Measurements from ENCODE around the gene BRME1.

The BRME1 gene

DNA sequence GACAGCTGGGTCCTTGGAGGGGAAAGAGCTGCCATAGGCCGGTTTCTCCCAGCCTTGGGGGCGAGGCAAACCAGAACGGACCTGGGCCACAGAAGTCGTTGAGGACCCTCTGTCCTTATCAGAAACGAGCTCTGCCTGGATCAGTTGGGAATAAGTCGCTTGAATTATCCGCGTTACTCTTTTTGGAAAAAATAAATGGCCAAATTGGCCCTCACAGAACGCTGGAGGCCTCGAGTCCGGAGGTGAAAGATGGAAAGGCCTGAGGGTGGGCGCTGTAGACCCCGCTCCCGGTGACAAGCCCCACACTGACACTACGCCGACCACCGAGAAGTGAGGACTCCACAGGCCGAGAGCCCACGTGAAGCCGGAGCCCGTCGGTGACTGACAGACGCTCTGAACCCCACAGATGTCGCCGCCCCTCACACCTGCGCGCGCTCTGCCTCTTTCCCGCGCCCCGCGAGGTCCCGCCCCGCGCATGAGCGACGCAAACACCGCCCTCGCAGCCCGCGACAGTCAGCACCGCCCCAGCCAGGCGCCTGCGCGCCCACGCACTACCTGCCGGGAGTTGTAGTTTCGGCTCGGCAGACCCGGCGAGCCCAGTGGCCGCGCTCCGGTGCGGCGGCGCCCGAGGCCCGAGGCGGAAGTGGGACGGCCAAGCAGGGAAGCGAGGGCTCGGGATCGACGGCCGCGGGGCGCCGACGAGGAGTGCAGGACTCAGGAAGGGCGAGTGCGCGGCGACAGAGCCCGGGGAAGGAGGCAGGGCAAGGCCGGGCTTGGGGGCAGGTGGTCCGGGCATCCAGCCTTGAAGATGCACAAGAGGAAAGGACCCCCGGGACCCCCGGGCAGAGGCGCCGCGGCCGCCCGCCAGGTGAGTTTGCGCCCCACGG lies at the start of gene BRME1, which contains the start of gene CC2D1A:
TSS of gene BRME1 (minus strand) at position 484 of the 887 bp plus-strand sequence. CDS start 1,225 bp downstream, outside the sequence.
TSS of gene CC2D1A (plus strand) at position 568 of the 887 bp plus-strand sequence. CDS start at position 809, 241 bp downstream.
- DNase-seq: peak; percentile 92

DNA sequence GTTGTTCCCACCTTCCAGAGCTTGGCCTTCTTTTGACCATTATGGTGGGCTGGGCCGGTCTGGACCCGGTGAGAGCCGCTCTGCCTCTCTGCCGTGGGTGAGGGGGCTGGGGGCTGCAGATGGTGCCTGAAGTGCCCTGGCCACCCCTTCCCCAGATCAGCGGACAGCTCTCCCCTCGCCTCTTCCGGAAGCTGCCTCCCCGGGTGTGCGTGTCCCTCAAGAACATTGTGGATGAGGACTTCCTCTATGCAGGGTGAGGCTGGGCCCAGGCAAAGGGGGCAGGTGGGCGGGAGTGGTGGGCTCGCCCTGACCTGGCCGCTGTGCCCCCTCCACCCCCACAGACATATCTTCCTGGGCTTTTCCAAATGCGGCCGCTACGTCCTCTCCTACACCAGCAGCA lies 48.3 kb upstream of the BRME1 start:
- DNase-seq: no peak

DNA sequence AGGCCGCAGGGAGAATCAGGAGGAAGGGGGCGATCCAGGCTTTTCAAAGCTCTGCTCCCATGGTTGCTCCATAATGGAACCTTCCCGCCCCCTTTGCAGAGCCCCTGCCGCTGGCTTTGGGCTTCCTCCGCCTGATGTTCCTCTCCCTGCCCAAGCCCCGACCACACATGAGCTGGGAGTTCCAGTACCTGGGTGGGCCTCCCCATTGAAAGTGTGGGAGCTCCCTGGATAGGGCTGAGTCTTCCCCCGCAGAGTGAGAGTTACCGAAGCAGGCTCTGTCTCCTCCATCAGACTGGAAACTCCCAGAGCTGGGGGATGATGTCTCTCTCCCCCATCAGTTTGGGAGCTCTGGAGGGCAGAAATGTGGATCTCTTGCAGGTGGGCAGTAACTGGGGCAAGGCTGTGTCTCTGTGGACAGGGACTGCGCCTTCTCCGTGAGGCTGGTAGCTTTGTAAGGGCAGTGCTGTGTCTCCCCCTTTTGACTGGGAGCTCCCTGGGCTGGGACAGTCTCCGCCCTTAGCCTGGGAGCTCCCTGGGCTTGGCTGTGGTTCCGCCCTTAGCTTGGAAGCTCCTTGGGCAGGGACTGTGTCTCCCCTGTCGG lies 47.1 kb upstream of the BRME1 start:
- DNase-seq: no peak

DNA sequence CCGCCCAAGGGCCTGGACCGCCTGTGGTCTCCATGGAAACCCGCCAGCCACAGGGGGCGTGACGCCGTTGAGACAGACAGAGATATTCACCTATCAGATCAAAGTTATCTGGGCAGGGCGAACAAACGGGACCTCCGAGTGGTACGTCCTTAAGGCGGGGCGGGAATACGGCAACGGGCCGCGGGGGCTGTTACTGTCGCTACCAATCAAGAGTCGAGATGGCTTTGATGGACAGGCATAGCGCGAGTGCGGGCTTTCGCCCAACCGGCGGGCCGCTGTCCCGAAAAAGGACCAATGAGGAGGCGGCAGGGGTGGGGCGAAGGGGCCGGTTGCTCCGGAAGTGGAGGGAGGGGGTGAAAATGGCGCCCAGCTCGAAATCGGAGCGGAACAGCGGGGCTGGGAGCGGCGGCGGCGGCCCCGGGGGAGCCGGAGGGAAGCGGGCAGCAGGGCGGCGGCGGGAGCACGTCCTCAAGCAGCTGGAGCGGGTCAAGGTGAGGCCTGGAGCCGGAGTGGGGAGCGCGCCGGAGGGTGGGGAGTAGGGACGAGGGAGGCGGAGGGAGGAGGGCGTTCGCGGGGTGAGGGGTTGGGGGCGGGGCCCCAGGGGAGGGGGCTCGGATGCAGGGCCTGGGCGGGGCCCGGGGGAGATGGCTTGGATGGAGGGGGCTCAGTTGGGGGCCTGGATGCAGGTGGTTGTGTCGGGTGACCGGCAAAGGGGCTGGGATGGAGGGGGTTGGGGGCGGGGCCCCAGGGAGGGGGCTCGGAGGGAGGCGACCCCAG lies 46.4 kb upstream of the BRME1 start, which contains the start of gene DCAF15:
TSS of gene DCAF15 (plus strand) at position 356 of the 777 bp plus-strand sequence. CDS start at position 360, 4 bp downstream.
- peak; percentile 99 for DNase-seq

DNA sequence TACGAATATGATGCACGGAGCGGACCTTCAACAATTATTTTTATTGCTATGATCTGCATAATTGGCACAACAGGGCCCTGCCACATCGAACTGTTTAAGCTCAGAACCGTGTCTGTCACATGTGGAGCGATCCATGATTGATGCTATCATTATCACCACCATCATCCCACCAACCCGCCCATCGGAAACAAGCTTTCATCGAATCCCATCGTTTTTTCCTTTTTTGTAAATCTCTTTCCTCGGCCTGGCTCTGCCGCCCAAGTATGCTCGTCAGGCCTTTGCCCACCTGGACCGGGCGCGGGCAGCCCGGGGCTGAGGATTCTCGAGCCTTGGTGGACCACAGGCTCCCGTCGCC lies 45.9 kb upstream of the BRME1 start:
- DNase-seq: peak; percentile 68

DNA sequence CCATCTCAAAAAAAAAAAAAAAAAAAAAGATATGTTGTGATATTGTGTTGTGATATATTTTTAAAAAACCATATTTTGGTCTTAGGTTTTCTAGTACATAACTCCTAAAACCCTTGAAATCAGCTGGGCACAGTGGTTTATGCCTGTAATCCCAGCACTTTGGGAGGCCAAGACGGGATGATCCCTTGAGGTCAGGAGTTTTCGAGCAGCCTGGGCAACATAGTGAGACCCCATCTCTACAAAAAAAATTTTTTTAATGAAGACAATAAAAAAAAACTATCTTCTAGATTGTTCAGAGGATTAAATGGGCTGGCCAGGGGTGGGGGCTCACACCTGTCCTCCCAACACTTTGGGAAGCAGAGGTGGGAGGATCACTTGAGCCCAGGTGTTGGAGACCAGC lies 45.1 kb upstream of the BRME1 start:
- no peak for DNase-seq

DNA sequence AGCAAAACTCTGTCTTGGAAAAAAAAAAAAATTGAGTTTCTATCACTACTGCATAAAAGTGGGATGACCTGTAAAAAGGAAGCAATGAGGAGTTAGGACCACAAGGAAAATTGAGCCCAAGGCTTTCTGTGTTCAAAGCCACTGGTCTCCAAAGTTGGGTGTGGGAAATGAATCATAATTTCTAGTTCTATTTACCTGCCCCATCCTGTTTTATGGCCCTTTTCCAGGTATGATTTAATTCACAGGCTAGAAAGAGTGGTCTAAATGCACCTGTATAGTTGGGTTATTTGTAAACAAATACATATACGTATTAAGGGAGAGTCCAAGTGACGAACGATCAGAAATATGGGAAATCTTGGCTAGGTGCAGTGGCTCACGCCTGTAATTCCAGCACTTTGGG lies 40.5 kb upstream of the BRME1 start:
- DNase-seq: no peak

DNA sequence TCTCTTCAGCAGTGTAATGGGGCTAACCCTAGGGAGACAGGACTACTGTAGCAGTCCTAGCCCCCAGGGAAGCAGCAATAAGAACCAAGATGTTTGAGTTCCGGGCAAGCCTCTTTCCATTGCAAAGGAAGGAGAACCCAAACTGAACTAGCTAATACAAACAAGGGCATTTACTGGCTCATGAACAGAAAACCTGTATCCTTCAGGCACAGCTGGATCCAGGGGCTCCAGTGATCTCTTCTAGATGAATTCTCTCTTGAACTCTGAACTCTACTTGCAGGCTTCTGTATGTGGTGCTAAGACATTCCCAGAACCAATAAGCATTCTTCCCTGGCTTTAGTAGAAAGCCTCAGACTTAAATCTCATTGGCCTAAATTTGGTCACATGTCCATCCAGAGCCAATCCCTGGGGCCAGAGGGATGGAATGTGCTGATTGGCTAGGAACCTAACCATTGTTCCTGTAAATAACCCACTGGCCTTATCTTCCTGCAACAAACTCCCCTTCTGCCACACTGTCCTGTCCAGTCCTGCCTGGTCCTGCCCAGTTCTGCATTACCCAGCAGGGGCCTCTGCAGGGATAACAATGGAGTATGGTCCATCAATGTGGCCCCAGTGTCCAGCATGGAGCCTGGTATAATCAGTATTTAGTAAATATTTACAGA lies 36.2 kb upstream of the BRME1 start:
- no peak for DNase-seq

DNA sequence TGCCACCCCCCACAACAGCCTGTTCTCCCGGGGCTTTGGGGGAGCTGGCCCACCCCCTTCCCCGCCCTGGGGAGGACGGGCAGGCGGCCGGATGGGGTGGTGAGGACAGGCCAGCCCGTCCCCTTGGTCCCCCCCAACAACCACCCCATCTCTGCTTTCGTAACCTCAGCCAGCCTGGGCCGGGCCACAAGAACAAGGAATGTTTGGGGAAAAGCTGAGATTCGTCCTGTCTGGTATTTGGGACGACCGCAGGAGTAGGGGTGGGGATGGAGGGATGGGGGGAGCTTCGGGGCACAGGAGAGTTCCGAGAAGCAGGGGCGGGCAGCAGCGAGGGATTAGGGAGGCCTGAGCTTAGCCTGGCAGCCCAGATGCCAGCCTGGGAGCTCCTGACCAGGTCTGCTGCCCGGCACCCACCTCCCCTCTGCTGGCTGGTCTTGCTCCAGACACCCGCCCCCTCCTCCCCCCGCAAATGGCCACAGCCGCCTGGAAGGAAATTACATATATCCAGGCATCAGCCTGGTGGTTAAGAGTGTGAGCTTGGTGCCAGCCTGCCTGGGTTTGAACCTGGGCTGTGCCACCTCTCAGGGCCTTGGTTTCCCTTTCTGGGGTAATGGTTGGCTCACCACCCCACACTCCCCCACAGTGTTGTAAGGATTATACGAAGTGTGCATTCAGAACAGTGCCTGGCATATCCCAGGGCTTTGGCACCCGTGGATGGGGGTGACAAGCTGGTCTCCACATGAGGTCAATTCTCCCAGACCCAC lies 32.6 kb upstream of the BRME1 start, which contains the start of gene PODNL1:
TSS of gene PODNL1 (minus strand) at position 117 of the 764 bp plus-strand sequence. CDS start 236 bp downstream, outside the sequence.
- no peak for DNase-seq

DNA sequence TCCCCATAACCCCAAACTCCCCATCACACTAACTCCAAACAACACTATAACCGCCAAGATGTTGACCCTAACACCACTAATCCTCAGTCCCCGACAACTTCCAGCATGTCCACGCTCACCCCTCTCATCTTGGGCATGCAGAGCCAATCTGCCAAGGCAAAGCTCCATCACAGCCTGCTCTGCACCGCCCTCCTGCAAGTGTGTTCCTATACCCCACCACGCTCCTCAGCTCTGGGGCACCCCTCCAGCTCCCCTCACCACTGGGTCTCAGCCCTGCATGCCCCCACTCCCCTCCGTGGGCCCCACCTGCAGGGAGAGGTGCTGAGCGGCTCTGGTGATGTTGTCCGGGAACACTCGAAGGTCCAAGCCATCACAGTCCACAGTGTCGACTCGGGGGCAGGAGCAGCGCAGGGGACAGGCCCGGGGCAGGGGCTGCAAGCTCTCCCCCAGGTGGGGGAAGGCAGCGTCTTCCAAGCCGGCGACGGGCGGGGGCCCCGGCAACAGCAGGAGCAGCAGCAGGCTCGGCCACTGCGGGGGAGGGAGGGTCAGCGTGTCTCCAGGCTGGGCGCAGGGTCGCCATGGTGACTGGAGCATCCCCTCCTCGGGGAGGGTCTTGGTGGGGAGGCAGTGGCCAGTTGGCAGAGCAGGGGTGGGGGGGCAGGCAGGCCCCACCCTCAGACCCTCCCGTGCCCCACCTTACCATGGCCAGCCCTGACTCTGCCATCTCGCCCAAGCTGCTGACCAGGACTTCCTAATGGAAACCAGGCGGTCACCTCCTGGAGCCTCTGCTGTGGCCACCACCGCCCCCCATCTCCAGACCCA lies 31.8 kb upstream of the BRME1 start:
- DNase-seq: no peak

DNA sequence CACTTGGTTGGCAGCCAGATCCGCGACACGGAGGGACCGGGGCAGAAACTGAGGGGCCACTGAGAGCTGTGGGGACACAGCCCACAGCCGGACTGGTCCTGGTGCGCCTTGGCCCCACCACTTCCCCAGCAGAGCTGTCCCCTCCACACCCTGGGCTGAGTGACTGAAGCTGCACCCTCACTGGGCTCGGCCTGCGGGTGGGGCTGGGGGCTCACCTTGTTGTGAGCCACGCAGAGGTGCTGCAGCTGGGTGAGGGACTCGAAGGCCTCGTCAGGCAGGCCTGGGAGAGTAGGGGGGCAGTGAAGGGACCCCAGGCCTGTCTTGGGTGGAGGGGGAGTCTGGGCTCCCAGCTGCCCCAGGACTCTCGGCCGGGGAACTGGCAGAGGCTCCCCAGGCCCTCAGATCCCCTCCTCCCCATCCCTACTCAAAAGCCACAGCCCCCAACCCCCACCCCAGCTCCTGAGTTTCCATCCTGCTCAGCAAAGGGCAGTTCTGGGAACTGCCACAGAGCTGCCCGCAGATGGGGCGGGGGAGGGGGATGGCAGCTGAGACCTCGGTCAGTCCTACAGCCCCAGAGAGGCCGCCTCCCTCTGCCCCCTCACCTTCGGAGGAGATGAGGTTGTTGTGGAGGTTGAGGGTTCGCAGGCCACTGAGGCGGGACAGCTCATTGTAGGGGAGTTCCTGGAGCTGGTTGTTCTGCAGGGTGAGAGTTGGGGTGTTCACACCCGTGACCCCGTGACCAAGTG lies 30.0 kb upstream of the BRME1 start:
- DNase-seq: no peak

DNA sequence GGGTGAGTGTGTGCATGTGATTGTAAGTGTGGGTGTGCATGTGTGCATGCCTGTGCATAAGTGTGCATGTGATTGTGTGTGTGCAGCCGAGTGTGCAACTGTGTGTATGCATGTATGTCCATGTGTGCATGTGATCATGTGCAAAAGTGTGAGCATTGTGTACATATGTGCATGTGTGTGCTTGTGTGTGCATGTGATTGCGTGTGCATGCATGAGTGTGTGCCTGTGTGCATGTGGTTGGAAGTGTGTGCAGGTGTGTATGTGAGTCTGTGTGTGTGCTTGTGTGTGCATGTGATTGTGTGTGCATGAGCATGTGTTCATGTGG lies 28.8 kb upstream of the BRME1 start:
- DNase-seq: no peak

DNA sequence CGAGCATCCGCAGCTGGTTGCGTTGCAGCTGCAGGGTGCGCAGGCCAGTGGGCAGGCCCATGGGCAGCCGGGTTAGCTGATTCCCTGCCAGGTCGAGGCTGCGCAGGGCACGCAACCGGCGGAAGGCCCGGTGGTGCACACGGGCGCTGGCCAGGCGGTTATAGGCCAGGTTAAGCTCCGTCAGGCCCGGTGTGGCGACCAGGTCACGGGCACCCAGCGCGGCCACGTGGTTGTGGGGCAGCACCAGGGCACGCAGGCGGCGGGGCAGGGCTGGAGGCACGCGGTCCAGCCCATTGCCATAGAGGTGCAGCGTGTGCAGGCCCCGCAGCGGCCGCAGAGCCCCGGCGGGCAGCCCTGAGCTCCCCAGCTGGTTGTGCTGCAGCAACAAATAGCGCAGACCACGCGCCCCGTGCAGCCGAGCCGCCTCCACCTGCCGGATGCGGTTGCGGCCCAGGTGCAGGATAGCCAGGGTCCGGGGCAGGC lies 27.0 kb upstream of the BRME1 start:
- no peak for DNase-seq

DNA sequence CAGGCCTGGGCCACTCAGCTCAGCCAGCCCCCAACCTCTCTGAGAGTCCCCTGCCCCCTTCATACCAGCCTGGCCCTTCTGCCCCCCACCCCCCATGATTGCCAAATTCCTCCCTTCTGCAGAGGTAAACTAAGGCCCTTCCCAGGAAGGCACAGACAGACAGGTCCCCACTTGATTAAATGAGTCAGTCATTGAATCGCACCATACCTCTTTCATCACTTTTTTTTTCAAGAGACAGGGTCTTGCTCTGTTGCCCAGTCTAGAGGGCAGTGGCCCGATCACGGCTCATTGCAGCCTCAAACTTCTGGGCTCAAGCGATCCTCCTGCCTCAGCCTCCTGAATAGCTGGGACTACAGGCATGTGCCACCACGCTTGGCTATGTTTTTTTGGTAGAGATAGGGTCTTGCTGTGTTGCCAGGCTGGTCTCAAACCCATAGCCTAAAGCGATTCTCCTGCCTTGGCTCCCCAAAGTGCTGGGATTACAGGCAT lies 26.3 kb upstream of the BRME1 start:
- no peak for DNase-seq

DNA sequence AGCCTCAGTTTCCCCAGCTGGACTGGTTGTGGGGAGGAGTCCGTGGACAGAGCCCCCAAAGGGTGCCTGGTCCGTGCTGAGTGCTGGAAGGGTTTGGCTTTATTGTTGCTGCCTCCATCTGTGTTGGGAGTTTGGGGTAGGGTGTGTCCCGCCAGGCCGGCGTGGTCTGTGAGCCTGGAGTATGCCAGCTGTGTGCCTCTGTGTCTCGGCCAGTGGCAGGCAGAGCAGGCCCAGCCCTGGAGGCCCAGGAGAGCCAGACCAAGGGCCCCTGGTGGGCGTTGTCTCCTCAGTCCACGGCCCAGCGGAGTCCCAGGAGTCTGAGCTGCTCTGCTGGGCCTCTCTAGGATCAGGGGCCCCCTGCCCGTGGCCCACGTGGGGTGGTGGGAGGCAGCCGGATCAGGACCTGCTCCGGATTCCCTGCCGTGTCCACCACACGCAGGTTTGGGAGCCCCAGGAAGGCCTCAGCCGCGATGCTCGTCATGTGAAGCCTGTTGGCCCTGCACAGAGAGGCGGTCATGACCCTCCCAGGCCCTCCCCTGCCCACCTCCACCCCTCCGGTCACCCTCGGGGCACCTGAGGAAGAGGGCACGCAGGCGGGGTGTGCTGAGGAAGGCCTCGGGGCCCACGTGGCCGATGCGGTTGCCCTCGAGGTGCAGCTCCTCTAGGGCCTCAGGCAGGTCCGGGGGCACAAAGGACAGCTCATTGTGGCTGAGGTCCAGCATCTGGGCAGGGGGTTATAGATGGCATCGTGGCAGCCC lies 25.7 kb upstream of the BRME1 start:
- no peak for DNase-seq

DNA sequence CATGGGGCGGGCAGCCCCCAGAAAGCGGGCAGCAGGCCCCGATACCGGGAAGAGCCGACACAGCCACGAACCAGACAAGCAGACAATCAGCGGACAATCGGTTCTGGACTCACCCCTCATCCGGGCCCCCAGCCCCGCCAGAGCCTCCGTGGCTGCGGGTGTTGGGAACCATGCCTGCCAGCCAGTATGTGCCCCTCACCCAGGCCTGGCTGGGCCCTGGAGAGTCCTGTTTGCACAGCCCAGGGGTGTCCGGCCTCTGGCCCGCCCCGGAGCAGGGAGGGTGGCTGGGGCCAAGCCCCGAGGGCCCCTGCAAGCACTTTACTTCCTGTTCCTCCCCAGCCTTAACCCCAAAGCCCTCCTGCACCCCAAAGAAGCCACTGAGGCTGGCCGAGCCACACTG lies 24.5 kb upstream of the BRME1 start:
- no peak for DNase-seq

DNA sequence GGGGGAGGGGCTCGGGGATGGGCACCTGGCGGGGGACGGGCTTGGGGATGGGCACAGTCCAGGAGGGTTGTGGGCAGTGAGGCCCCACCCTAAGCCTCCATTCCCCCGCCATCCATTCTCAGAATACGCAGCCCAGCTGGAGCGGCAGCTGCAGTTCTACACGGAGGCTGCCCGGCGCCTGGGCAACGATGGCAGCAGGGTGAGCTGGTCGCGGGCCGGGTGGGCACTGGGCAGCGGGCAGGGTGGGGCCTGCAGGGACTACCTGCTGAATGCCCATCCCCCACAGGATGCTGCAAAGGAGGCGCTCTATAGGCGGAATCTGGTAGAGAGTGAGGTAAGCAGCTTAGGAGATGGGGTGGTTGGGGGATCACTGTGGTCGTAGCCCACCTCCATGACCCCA lies 24.0 kb upstream of the BRME1 start:
- no peak for DNase-seq

DNA sequence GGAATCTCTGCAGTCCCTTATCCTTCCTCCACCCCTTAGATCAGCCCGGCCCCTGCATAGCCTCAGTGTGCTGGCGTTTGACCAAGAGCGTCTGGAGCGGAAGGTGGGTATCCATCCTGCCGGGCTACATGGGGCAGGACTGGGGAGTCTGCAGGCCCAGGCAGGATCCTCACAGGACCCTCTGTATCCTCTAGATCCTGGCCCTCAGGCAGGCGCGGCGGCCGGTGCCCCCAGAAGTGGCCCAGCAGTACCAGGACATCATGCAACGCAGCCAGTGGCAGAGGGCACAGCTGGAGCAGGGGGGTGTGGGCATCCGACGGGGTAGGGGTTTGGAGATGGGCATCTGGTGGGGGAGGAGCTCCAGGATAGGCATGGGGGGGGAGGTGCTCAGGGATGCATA lies 23.4 kb upstream of the BRME1 start:
- peak; percentile 14 for DNase-seq

DNA sequence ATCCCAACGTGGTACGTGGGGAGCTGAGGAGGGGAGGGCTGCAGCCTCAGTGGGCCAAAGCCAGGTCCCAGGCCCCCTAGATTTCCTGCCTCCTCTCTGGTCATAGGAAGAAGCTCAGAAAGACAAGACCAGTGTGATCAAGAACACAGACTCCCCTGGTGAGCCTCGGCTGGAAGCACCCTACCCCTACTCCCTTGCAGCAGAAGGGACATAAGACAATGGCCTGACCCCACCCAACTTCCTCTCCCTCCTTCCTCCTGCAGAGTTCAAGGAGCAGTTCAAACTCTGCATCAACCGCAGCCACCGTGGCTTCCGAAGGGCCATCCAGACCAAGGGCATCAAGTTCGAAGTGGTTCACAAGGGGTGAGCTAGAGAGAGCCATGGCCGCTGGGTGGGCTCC lies 20.8 kb upstream of the BRME1 start:
- DNase-seq: no peak
